ENCODE data around the gene DOCK6. TPM values are rescaled to one million over a fixed set of nuclear protein-coding genes. Genes with fewer than 3 reads are reported as not detected.

Gene DOCK6
- 71.0 TPM for polyA plus RNA-seq (2013, experiment 1 of 2)
- polyA plus RNA-seq (2013, experiment 2 of 2), result 46.2 TPM

GRCh38 chr19:11261971-11262839, at the start of gene DOCK6:
Gene DOCK6, minus strand, starts transcription at chr19:11262524. Its CDS starts 84 bp downstream, at chr19:11262440.
- Histone ChIP-seq H3K4me1 (ENCODE audit: control insufficient read depth, insufficient read depth, low read length, poor library complexity, severe bottlenecking) (no peaks in the 10 kb centered on the region), H3K27ac (ENCODE audit: low read depth, low read length, severe bottlenecking) (no peak within 1 kb of the TSS), H3K36me3 (ENCODE audit: control insufficient read depth, insufficient read depth, low read length) (no peaks in the 10 kb centered on the region), H3K9me3 (ENCODE audit: control insufficient read depth, low read length) (no peaks in the 10 kb centered on the region), H3K4me3 (ENCODE audit: extremely low read depth, insufficient read depth, low read length, poor library complexity, severe bottlenecking) (peak within 1 kb of the TSS; percentile 66)
- WGBS, 2 experiments (ENCODE audit: insufficient coverage in 2 of 2), result 1 to 7% methylated on average over 29 of the region's 91 CpGs

- H3K27ac ChIP-seq (ENCODE audit: low read depth, low read length, severe bottlenecking), result no peak overlapping the region
- no peaks in the 10 kb centered on the region for H3K36me3 ChIP-seq (ENCODE audit: control insufficient read depth, insufficient read depth, low read length)
- no peaks in the 10 kb centered on the region for H3K9me3 ChIP-seq (ENCODE audit: control insufficient read depth, low read length)
- no peaks in the 10 kb centered on the region for H3K4me1 ChIP-seq (ENCODE audit: control insufficient read depth, insufficient read depth, low read length, poor library complexity, severe bottlenecking)
- H3K4me3 ChIP-seq (ENCODE audit: extremely low read depth, insufficient read depth, low read length, poor library complexity, severe bottlenecking), result no peak overlapping the region
- WGBS, 2 experiments (ENCODE audit: insufficient coverage in 2 of 2), result 85 to 88% methylated on average over 6 to 8 of the region's 9 CpGs
Observed at GRCh38 chr19:11306337-11306736, 44.0 kb upstream of the DOCK6 start.

- H3K36me3 ChIP-seq (ENCODE audit: control insufficient read depth, insufficient read depth, low read length), result no peaks in the 10 kb centered on the region
- H3K27ac ChIP-seq (ENCODE audit: low read depth, low read length, severe bottlenecking), result no peak overlapping the region
- 90 to 93% methylated on average over 2 to 4 of the region's 5 CpGs for WGBS, 2 experiments (ENCODE audit: insufficient coverage in 2 of 2)
- H3K9me3 ChIP-seq (ENCODE audit: control insufficient read depth, low read length), result no peaks in the 10 kb centered on the region
- no peaks in the 10 kb centered on the region for H3K4me1 ChIP-seq (ENCODE audit: control insufficient read depth, insufficient read depth, low read length, poor library complexity, severe bottlenecking)
- no peak overlapping the region for H3K4me3 ChIP-seq (ENCODE audit: extremely low read depth, insufficient read depth, low read length, poor library complexity, severe bottlenecking)
Observed at GRCh38 chr19:11304936-11305335, 42.6 kb upstream of the DOCK6 start.

GRCh38 chr19:11300811-11301120, 38.4 kb upstream of the DOCK6 start:
- H3K4me3 ChIP-seq (ENCODE audit: extremely low read depth, insufficient read depth, low read length, poor library complexity, severe bottlenecking), result no peak overlapping the region
- WGBS, 2 experiments (ENCODE audit: insufficient coverage in 2 of 2), result 91 to 97% methylated on average over 7 to 8 of the region's 11 CpGs
- no peaks in the 10 kb centered on the region for H3K9me3 ChIP-seq (ENCODE audit: control insufficient read depth, low read length)

GRCh38 chr19:11299946-11300810, 37.9 kb upstream of the DOCK6 start:
- no peaks in the 10 kb centered on the region for H3K9me3 ChIP-seq (ENCODE audit: control insufficient read depth, low read length)
- H3K36me3 ChIP-seq (ENCODE audit: control insufficient read depth, insufficient read depth, low read length), result no peaks in the 10 kb centered on the region
- H3K27ac ChIP-seq (ENCODE audit: low read depth, low read length, severe bottlenecking), result no peak overlapping the region
- H3K4me3 ChIP-seq (ENCODE audit: extremely low read depth, insufficient read depth, low read length, poor library complexity, severe bottlenecking), result no peak overlapping the region
- H3K4me1 ChIP-seq (ENCODE audit: control insufficient read depth, insufficient read depth, low read length, poor library complexity, severe bottlenecking), result no peaks in the 10 kb centered on the region
- 92 to 100% methylated on average over 3 to 4 of the region's 8 CpGs for WGBS, 2 experiments (ENCODE audit: insufficient coverage in 2 of 2)

More at GRCh38 chr19:11300811-11301120, 38.4 kb upstream of the DOCK6 start:
- Histone ChIP-seq H3K36me3 (ENCODE audit: control insufficient read depth, insufficient read depth, low read length) (no peaks in the 10 kb centered on the region), H3K4me1 (ENCODE audit: control insufficient read depth, insufficient read depth, low read length, poor library complexity, severe bottlenecking) (no peaks in the 10 kb centered on the region), H3K27ac (ENCODE audit: low read depth, low read length, severe bottlenecking) (no peak overlapping the region)

- H3K9me3 ChIP-seq (ENCODE audit: control insufficient read depth, low read length), result no peaks in the 10 kb centered on the region
- 89 to 91% methylated on average over 6 to 7 of the region's 7 CpGs for WGBS, 2 experiments (ENCODE audit: insufficient coverage in 2 of 2)
- H3K27ac ChIP-seq (ENCODE audit: low read depth, low read length, severe bottlenecking), result no peak overlapping the region
- peaks cover 4% of the 10 kb centered on the region for H3K4me1 ChIP-seq (ENCODE audit: control insufficient read depth, insufficient read depth, low read length, poor library complexity, severe bottlenecking)
- H3K36me3 ChIP-seq (ENCODE audit: control insufficient read depth, insufficient read depth, low read length), result no peaks in the 10 kb centered on the region
- no peak overlapping the region for H3K4me3 ChIP-seq (ENCODE audit: extremely low read depth, insufficient read depth, low read length, poor library complexity, severe bottlenecking)
Observed at GRCh38 chr19:11296264-11296663, 33.9 kb upstream of the DOCK6 start.

- no peak within 1 kb of the TSS for H3K27ac ChIP-seq (ENCODE audit: low read depth, low read length, severe bottlenecking)
- no peak within 1 kb of the TSS for H3K4me3 ChIP-seq (ENCODE audit: extremely low read depth, insufficient read depth, low read length, poor library complexity, severe bottlenecking)
- peaks cover 4% of the 10 kb centered on the region for H3K4me1 ChIP-seq (ENCODE audit: control insufficient read depth, insufficient read depth, low read length, poor library complexity, severe bottlenecking)
- no peaks in the 10 kb centered on the region for H3K9me3 ChIP-seq (ENCODE audit: control insufficient read depth, low read length)
- WGBS, 2 experiments (ENCODE audit: insufficient coverage in 2 of 2), result 90 to 99% methylated on average over 7 of the region's 8 CpGs
- no peaks in the 10 kb centered on the region for H3K36me3 ChIP-seq (ENCODE audit: control insufficient read depth, insufficient read depth, low read length)
Observed at GRCh38 chr19:11295665-11296245, 33.4 kb upstream of the DOCK6 start, which contains the start of gene TSPAN16. Gene TSPAN16, plus strand, starts transcription at chr19:11296160. Its CDS starts 138 bp downstream, at chr19:11296298.

- H3K9me3 ChIP-seq (ENCODE audit: control insufficient read depth, low read length), result no peaks in the 10 kb centered on the region
- WGBS, 2 experiments (ENCODE audit: insufficient coverage in 2 of 2), result 85% methylated on average over 4 of the region's 4 CpGs; no CpG with 5 or more reads in 1 of the 2 experiments
Observed at GRCh38 chr19:11295180-11295579, 32.9 kb upstream of the DOCK6 start.

GRCh38 chr19:11293433-11294389, 31.4 kb upstream of the DOCK6 start:
- 12 to 15% methylated on average over 34 to 38 of the region's 41 CpGs for WGBS, 2 experiments (ENCODE audit: insufficient coverage in 2 of 2)
- Histone ChIP-seq H3K9me3 (ENCODE audit: control insufficient read depth, low read length) (no peaks in the 10 kb centered on the region), H3K4me1 (ENCODE audit: control insufficient read depth, insufficient read depth, low read length, poor library complexity, severe bottlenecking) (peaks cover 4% of the 10 kb centered on the region), H3K4me3 (ENCODE audit: extremely low read depth, insufficient read depth, low read length, poor library complexity, severe bottlenecking) (no peak overlapping the region), H3K27ac (ENCODE audit: low read depth, low read length, severe bottlenecking) (peak overlapping the region; percentile 57), H3K36me3 (ENCODE audit: control insufficient read depth, insufficient read depth, low read length) (no peaks in the 10 kb centered on the region)

More at GRCh38 chr19:11295180-11295579, 32.9 kb upstream of the DOCK6 start:
- H3K27ac ChIP-seq (ENCODE audit: low read depth, low read length, severe bottlenecking), result no peak overlapping the region
- H3K36me3 ChIP-seq (ENCODE audit: control insufficient read depth, insufficient read depth, low read length), result no peaks in the 10 kb centered on the region
- H3K4me3 ChIP-seq (ENCODE audit: extremely low read depth, insufficient read depth, low read length, poor library complexity, severe bottlenecking), result no peak overlapping the region
- peaks cover 4% of the 10 kb centered on the region for H3K4me1 ChIP-seq (ENCODE audit: control insufficient read depth, insufficient read depth, low read length, poor library complexity, severe bottlenecking)
